CD4-positive, alpha-beta T cell treated with Interleukin-4 for 1 hour (primary cell): ENCODE results near the gene LRP1.

Source experiments
- DNase-seq, 2 donors: peaks; one replicate each; pipeline ENCODE4 v3.0.0-alpha.2; 2020 to 2022

LRP1 gene

DNA sequence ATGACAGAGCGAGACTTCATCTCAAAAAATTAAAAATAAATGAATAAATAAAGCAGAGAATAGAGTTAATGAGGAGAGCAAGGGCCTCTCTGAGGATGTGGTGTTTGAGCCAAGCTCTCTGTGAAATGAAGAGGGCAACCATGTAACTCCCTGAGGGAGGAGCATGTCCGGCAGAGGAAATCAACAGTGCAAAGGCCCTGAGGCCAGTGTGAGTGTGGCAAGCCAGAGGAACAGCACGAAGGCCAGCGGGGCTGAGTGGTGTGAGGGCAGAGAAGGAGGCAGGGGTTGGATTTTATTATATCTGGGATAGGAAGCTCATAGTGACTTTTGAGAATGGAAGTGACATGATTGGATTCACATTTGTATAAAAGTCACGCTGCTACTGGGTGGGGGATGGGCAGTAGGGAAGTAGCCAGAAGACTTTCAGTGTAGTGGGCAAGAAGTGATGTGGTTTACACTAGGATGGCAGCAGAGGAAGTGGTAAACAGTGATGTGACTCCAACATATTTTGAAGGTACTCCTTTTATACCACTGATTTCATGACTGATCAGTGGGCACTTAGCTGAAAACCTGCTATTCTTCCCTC, 29.4 kb downstream of the LRP1 start:
- DNase-seq = peak; percentile 10 to 21

DNA sequence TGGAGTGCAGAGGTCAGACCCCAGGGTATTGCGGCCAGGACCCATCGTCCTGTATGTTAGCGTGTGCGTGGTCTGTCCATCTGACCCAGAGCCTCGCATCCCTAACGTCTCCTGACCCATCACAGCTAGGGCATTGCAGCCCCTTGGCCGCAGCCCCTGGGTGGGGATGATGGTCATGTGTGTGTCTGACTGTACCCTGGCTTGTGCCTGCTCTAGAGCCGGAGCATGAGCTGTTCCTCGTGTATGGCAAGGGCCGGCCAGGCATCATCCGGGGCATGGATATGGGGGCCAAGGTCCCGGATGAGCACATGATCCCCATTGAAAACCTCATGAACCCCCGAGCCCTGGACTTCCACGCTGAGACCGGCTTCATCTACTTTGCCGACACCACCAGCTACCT, 29.9 kb downstream of the LRP1 start:
- no peak for DNase-seq

DNA sequence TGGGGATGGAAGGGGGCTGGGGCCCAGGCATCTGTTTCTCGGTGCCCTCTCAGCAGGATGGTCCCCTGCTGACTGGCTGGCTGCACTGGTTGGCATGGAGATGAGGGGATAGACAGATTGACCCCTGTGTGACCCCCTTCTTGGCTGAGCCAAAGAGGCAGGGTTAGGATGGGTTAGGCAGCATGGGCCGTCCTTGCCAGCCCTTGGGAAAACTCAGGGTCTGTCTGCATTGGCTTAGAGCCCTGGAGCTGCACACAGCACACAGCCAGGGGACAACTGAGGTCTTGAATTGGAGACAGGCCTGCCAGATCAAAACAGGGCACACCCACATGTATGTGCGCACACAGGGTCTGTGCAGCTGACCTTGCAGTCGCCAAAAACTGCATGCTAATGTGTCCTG, 30.4 kb downstream of the LRP1 start:
- DNase-seq = no peak

DNA sequence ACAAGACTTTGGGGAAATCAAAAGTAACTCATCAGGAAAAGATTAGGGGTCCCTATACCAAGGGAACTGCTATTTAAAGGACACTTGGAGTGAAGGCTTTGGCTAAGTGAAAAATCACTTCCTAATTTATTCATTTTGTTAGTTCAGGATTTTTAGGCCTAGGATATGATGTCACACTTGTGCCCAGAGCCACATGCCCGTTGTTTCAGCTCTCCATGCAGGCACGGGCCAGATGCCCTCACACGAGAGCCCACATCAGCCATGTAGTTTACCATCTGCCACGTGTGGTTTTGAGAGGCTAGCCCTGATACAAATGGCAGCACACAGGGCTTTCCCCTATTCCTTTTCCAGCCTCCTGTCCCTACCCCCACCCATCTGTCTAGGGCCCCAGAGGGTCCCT, 31.0 kb downstream of the LRP1 start:
- no peak for DNase-seq

DNA sequence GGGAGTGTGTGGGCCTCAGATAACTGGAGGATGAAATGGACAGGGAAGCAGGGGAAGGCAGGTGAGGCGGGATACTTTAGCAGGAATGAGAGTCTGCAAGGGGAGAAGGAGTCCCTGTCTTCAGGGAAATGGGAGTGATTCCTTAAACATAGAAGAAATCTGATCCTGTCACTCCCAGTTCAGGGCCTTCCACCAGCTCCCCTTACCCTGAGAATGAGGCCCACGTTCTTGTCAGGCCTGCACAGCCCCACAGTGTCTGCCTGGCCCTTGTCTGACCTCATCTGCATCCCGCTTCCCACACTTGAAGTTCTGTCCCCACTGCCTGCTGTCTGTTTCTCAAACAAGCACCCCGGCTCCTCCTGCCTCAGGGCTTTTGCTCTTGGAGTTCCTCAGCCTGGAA, 31.8 kb downstream of the LRP1 start:
- no peak for DNase-seq

DNA sequence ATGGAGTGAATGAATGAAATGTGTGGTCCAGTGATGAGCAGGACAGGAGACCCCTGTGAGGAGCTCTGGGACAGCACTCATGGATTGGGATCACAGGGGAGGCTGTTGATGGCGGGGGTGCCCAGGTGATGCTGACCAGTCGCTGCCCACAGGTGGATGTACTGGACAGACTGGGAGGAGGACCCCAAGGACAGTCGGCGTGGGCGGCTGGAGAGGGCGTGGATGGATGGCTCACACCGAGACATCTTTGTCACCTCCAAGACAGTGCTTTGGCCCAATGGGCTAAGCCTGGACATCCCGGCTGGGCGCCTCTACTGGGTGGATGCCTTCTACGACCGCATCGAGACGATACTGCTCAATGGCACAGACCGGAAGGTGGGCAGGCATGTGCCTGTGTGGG, 32.5 kb downstream of the LRP1 start:
- DNase-seq = no peak

DNA sequence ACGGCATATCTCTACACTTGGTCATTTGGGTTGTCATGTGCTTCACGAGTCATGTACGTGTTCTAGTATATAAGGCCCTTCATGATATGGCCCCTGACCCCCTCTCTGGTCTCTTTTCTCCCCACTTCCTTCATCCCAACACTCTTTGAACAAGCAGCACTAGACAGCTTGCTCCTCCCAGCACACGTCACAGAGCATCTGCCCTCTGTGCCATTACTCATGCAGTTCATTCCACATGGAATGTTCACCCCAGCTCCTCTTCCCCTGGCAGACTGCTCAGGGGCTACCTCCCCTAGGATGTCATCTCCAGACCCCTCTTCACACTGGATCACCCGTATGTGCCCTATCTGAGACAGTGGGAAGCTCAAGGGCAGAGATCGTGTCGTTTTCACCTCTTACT, 33.2 kb downstream of the LRP1 start:
- no peak for DNase-seq

DNA sequence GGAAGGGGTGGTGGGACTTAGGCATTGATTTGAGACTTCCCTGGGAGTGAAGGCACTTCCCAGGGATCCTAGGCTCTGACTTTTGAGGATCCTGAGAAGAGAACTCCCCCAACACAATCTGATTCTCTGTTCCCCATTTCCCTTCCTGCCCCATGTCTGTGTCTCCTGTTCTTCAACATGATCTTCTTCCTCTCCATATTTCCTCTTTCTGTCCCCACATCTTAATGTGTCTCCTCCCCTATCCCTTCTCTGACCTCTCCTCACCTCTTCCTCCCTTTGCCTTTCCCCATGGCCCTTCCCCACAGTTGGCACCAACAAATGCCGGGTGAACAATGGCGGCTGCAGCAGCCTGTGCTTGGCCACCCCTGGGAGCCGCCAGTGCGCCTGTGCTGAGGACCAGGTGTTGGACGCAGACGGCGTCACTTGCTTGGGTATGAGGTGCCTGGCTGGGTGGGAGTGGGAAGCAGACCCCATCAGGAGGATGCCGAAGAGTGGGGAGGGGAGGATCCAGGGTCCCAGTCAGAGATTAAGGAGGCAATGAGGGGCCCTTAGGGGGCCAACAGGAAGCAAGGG, 34.4 kb downstream of the LRP1 start:
- no peak for DNase-seq

DNA sequence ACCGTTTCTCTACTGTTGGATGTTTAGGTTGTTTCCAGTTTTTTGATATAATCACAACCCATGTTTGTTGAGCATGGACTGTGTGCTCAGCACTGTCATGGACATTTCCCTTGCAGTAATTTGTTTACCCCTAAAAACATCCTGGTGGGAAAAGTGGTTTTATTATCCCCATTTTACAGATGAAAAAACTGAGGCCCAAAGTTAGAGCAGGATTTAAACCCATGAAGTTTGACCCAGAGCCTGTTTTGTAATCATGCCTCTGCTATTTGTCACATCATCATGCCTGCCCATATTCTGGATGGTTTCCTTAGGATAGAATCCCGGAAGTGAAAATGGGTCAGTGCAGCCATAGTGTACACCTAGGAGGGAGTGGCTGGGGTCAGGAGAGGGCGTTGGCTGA, 36.2 kb downstream of the LRP1 start:
- DNase-seq = no peak

DNA sequence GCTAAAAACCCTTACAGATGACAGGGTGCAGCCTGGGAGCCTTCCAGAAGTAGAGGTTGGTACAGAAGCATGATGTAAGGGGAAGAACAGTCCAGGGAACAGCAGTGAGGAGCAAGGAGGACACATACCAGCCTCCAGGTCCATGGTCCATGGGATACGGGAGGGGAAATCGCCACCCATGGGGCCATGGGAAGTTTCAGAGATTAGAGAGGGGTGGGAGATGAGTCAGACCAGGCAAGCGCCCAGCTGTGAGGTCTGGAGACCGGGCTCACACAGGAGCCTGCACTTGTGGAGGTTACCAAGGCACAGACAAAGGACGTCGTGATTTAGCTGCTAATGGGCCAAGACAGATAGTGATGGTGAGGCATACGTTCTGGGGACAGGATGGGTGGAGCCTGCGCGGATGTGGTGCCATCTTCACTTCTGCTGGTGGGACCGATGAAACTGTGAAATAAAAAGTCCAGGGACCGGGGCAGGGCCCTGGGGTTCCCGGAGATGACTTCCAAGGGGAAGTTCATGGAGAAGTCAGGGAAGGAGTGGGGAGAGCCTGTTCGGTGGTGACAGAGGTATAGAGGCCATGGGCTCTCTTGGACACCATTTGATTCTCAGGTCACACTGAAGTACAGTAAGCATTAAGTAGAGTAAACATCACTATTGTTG, 36.8 kb downstream of the LRP1 start:
- DNase-seq = no peak

DNA sequence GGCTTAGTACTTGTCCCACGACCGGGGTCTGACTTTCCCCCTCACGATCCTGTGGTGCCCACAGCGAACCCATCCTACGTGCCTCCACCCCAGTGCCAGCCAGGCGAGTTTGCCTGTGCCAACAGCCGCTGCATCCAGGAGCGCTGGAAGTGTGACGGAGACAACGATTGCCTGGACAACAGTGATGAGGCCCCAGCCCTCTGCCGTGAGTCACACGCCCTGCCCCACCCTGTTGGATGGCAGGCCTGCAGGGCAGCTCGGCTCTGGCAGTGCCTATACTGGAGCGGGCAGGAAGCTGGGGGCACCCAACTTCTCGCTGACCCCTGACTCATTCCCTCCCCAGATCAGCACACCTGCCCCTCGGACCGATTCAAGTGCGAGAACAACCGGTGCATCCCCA, 37.5 kb downstream of the LRP1 start:
- DNase-seq = no peak

DNA sequence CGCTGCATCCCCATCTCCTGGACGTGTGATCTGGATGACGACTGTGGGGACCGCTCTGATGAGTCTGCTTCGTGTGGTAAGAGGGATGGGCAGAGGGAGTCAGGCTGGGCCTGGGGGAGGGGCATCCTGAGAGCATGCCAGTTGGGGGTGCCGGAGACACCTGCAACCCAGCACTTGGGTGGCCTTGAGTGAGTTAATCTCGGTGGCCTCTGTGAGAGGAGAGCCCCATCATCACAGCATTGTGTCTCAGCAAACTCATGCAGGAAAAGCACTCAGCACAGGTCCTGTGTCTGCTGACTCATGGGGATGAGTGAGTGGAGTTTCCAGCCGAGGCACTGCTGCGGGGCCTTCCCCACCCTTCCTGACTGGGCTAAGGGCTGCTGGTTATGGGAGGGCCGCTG, 38.7 kb downstream of the LRP1 start:
- DNase-seq = no peak

DNA sequence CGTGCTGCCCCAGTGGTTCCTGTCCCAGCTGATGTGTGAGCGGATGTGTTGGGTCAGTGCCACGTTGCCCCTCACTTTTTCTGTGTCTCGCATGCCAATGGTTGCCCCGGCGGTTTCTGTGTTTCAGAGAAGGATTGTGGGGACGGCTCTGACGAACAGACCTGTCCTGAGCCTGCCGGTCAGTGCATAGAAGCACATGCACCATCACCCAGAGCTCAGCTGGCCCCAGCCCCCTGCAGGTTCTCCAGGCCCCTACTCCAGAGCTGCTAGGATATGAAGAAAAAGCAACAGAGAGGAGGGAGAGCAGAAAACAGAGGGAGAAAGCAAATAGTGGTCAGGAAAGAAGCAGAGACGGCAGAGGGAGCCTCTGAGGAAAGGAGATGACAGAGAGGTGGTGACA, 39.8 kb downstream of the LRP1 start:
- no peak for DNase-seq

DNA sequence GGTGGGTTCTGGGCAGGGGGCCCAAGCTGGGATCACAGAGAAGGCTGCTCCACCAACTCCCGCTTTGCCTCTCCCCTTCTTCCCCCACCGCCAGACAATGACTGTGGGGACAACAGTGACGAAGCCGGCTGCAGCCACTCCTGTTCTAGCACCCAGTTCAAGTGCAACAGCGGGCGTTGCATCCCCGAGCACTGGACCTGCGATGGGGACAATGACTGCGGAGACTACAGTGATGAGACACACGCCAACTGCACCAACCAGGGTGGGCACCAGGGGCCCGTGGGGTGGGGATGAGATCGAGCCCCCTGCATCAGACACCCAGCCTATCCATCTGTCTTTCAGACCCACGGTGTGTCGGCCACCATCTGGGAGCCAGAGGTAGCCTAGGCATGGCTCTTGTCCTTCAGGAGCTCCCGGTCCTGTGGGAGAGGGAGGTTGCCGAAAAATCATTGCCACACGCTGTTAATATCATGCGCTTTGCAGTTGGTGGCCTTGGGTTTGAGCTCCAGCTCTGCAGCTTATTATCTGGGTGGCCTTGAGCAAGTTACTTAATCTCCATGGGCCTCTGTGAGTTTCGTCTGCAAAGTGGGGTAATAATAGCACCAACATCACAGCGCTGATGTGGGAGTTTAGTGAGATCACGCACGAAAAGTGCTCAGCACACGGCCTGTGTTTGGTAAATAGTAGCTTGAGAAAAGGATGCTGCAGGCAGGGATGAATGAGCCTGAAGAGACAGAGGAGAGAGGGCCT, 40.9 kb downstream of the LRP1 start:
- DNase-seq = no peak

DNA sequence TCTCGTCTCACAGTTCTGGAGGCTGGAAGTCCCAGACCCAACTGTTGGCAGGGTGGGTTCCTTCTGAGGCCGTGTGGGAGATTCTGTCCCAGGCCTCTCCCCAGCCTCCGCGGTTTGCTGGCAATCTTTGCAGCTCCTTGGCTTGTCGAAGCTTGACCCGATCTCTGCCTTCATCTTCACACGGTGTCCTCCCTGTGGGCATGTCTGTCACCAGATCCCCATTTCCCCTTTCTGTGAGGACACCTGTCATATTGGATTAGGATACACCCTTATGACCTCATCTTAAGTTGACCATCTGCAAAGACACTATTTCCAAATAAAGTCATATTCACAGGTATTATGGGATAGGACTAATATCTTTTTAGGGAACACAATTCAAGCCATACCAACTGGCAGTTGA, 41.7 kb downstream of the LRP1 start:
- DNase-seq = no peak

DNA sequence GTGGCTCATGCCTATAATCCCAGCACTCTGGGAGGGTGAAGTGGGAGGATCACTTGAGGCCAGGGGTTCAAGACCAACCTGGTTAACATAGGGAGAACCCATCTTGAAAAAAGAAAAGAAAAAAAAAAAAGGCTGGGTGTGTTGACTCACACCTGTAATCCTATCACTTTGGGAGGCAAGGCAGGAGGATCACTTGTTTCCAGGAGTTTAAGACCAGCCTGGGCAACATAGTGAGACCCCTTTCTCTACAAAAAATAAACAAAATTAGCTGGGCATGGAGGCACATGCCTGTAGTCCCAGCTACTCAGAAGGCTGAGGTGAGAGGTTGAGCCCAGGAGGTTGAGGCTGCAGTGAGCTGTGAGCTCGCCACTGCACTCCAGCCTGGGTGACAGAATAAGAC, 42.1 kb downstream of the LRP1 start:
- DNase-seq = no peak

DNA sequence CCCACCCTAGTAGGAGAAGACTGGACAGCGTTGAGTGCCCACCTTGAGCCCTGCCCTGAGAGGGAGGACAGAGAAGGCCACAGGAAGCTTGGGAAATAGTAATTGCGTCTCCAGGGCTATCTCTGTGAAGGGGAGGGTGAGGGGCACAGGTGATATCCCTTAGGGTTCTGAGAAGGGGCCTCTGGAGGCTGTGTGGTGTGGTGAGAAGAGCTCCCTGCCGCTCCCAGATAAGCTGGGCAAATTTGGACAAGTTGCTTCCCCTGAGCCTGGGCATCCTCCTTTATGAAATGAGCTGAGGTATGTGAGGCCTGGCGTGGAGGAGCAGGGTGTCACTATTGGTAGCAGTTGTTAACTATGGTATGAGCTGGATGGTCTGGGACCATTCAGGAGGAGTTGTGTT, 42.6 kb downstream of the LRP1 start:
- DNase-seq = no peak

DNA sequence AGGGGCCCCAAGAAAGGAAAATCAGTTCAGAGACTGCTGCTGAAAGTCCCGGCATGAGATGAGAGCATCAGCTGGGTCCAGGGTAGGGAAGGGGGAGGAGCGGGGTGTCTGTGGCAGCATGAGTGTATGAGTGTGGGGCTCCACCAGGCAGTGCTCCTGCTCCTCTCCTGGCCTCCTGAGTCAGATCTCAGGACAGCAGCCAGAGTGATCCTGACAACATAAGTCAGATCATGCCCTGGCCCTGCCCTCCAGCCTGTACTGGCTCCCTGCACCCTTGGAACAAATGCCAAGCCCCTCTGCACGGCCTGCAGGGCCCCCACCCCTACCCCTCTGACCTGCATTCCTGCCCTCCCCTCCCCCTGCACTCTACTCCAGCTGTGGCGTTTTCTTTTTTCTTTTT, 43.4 kb downstream of the LRP1 start:
- no peak for DNase-seq

DNA sequence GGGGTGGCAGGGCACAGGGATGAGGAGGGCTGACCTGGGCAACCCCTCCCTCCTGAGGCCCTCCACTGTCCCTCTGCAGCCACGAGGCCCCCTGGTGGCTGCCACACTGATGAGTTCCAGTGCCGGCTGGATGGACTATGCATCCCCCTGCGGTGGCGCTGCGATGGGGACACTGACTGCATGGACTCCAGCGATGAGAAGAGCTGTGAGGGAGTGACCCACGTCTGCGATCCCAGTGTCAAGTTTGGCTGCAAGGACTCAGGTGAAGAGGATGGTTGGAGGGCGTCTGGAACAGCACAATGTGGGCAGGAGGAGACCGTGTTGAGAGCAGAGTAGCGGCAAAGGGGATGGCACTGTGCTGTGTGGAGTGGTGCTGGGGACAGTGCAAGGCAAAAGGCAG, 44.8 kb downstream of the LRP1 start:
- no peak for DNase-seq

DNA sequence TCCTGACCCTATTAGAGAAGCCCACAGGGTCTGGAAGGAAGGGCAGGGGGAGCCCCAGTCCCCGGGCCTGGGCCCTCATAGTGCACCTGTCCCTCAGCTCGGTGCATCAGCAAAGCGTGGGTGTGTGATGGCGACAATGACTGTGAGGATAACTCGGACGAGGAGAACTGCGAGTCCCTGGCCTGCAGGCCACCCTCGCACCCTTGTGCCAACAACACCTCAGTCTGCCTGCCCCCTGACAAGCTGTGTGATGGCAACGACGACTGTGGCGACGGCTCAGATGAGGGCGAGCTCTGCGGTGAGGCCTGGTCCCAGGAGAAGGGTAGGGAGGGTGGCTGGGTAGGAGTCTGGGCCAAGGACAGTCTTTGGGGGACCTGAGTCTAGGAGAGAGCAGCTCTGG, 45.4 kb downstream of the LRP1 start:
- no peak for DNase-seq

DNA sequence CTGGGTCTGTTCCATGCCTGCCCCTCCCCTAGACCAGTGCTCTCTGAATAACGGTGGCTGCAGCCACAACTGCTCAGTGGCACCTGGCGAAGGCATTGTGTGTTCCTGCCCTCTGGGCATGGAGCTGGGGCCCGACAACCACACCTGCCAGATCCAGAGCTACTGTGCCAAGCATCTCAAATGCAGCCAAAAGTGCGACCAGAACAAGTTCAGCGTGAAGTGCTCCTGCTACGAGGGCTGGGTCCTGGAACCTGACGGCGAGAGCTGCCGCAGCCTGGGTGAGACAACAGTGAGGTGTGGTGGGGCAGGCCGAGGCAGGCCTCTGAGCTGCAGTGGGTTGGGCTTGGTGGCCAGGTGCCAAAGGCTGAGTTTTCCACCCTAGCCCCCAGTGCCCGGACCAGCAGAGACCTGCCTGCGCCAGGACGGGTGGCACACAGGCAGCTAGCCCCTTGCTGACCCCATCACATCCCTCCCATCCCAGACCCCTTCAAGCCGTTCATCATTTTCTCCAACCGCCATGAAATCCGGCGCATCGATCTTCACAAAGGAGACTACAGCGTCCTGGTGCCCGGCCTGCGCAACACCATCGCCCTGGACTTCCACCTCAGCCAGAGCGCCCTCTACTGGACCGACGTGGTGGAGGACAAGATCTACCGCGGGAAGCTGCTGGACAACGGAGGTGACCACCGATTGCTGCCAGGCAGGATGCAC, 47.3 kb downstream of the LRP1 start:
- DNase-seq = peak; percentile 30 to 49

DNA sequence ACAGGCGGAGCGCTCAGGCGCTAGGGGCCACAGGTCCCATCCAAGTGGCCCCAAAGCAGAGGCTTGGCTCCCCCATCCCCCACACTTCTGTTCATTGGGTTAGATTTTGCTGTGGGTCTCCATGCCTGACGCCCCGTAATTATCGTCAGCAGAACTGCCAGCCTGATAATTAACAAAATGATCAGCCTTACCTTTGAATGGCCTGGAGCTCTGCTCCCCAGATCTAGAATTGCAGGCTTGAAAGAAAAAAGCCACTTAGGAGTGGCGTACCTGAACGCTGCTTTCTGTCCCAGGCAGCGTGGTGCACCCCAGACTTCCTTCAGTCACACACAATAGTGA, 47.8 kb downstream of the LRP1 start:
- no peak for DNase-seq

DNA sequence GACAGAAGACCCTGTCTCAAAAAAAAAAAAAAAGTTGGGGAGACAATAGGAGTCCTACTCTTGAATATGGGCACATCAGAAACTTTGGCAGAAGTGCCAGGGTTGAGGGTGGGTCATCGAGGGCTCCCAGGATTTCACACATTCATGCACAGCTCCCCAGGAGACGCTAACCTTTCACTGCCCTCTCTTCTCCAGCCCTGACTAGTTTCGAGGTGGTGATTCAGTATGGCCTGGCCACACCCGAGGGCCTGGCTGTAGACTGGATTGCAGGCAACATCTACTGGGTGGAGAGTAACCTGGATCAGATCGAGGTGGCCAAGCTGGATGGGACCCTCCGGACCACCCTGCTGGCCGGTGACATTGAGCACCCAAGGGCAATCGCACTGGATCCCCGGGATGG, 48.6 kb downstream of the LRP1 start:
- no peak for DNase-seq

DNA sequence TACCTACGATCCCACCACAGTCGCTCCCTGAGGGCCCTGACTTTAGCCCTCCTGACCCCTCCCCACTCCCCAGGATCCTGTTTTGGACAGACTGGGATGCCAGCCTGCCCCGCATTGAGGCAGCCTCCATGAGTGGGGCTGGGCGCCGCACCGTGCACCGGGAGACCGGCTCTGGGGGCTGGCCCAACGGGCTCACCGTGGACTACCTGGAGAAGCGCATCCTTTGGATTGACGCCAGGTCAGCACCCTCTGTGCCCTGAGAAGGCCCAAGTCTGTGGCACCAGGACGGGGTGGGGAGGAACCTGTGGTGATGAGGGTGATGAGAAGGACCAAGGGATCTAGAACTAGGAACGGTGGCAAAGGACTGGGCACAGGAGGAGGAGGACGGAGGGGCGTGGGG, 49.1 kb downstream of the LRP1 start:
- no peak for DNase-seq
